Neural cell (in vitro differentiated cells): Measurements from ENCODE around the gene ITPK1. TPM values are rescaled to one million over a fixed set of nuclear protein-coding genes. Genes with fewer than 3 reads are reported as not detected.

Experiments used
- H2AFZ ChIP-seq: fragments of 200-600, 300-800 bp; sonication (generic), shearing (Covaris generic); 2 replicates; pipeline ENCODE4 v1.6.0; 2014; ENCODE audit warnings: low read depth, mild to moderate bottlenecking, antibody characterized with exemption, low read length, moderate library complexity
- H3F3A ChIP-seq: fragments of 200-600 bp; shearing (Covaris generic); 2 replicates; pipeline ENCODE4 v1.6.1; 2016; ENCODE audit warnings: mild to moderate bottlenecking, moderate library complexity, mixed read lengths, antibody characterized with exemption, low read length; ENCODE audit not compliant: insufficient read depth, poor library complexity, severe bottlenecking
- H3K27ac ChIP-seq: fragments of 200-600, 300-800 bp; sonication (generic), shearing (Covaris generic); 2 replicates; pipeline ENCODE4 v1.5.1; 2014; ENCODE audit warnings: mild to moderate bottlenecking, low read length, moderate library complexity
- H3K27me3 ChIP-seq: fragments of 300-800, 200-600 bp; sonication (generic), shearing (Covaris generic); 2 replicates; pipeline ENCODE4 v1.6.0; 2014; ENCODE audit warnings: mild to moderate bottlenecking, low read depth, low read length, moderate library complexity; ENCODE audit not compliant: insufficient read depth
- H3K36me3 ChIP-seq: fragments of 300-800, 200-600 bp; sonication (generic), shearing (Covaris generic); 2 replicates; pipeline ENCODE4 v1.5.1; 2014; ENCODE audit warnings: mild to moderate bottlenecking, antibody characterized with exemption, low read length, moderate library complexity; ENCODE audit not compliant: insufficient read depth
- H3K4me2 ChIP-seq: fragments of 300-800, 200-600 bp; sonication (generic), shearing (Covaris generic); 2 replicates; pipeline ENCODE4 v1.6.0; 2014; ENCODE audit warnings: mild to moderate bottlenecking, low read length
- H3K4me3 ChIP-seq: fragments of 300-800, 200-600 bp; sonication (generic), shearing (Covaris generic); 2 replicates; pipeline ENCODE4 v1.5.1; 2014; ENCODE audit warnings: mild to moderate bottlenecking, low read length, moderate library complexity
- H3K79me2 ChIP-seq: fragments of 200-600 bp; shearing (Covaris generic); replicated peaks from 2 replicates; pipeline ENCODE4 v1.6.0; 2014; ENCODE audit warnings: mild to moderate bottlenecking, low read length, moderate library complexity; ENCODE audit not compliant: insufficient read depth
- H3K9ac ChIP-seq: fragments of 300-800, 200-600 bp; sonication (generic), shearing (Covaris generic); 2 replicates; pipeline ENCODE4 v1.6.1; 2016; ENCODE audit warnings: mild to moderate bottlenecking, low read length, mixed read lengths
- H3K9me2 ChIP-seq: fragments of 200-600 bp; shearing (Covaris generic); 2 replicates; pipeline ENCODE4 v1.6.1; 2016; ENCODE audit warnings: mild to moderate bottlenecking, low read length, mixed read lengths; ENCODE audit not compliant: insufficient read depth
- H3K9me3 ChIP-seq: fragments of 200-600, 300-800 bp; sonication (generic), shearing (Covaris generic); 2 replicates; pipeline ENCODE4 v1.6.1; 2016; ENCODE audit warnings: mild to moderate bottlenecking, mixed run types, low read length, moderate library complexity, mixed read lengths
- H4K20me1 ChIP-seq: fragments of 200-600 bp; shearing (Covaris generic); 2 replicates; pipeline ENCODE4 v1.6.1; 2016; ENCODE audit warnings: mild to moderate bottlenecking, mixed run types; ENCODE audit not compliant: insufficient read depth
- CTCF ChIP-seq: fragments of 450-650 bp; IDR thresholded peaks from 2 replicates; pipeline ENCODE4 v1.5.1; 2014; ENCODE audit warnings: antibody characterized with exemption, mild to moderate bottlenecking, moderate library complexity; ENCODE audit not compliant: poor library complexity, severe bottlenecking
- EP300 ChIP-seq: fragments of 450-650 bp; conservative IDR thresholded peaks from 2 replicates; pipeline ENCODE4 v1.6.1; 2014; ENCODE audit warnings: antibody characterized with exemption, mild to moderate bottlenecking, moderate library complexity; ENCODE audit not compliant: poor library complexity, severe bottlenecking
- EZH2 ChIP-seq: fragments of 200-600, 300-800 bp; shearing (Covaris generic), sonication (generic); IDR thresholded peaks from 2 replicates; pipeline ENCODE4 v1.6.1; 2014; ENCODE audit warnings: antibody characterized with exemption, low read length, borderline replicate concordance, mild to moderate bottlenecking; ENCODE audit not compliant: insufficient read depth, poor library complexity, severe bottlenecking
- MXI1 ChIP-seq: fragments of 450-650 bp; conservative IDR thresholded peaks from 2 replicates; pipeline ENCODE4 v1.6.1; 2014; ENCODE audit warnings: antibody characterized with exemption, mild to moderate bottlenecking; ENCODE audit not compliant: poor library complexity, severe bottlenecking
- POLR2AphosphoS5 ChIP-seq: IDR thresholded peaks from 2 replicates; pipeline ENCODE4 v1.6.1; 2012
- RAD21 ChIP-seq: fragments of 450-650 bp; conservative IDR thresholded peaks from 2 replicates; pipeline ENCODE4 v1.6.1; 2014; ENCODE audit warnings: antibody characterized with exemption, mild to moderate bottlenecking, moderate library complexity
- REST ChIP-seq: IDR thresholded peaks from 2 replicates; pipeline ENCODE4 v1.6.1; 2012; ENCODE audit warnings: borderline replicate concordance
- SMC3 ChIP-seq: fragments of 450-650 bp; conservative IDR thresholded peaks from 2 replicates; pipeline ENCODE4 v1.6.1; 2014; ENCODE audit warnings: antibody characterized with exemption, mild to moderate bottlenecking, moderate library complexity; ENCODE audit not compliant: poor library complexity
- TAF1 ChIP-seq: IDR thresholded peaks from 2 replicates; pipeline ENCODE4 v1.6.1; 2012; ENCODE audit warnings: low read depth
- polyA plus RNA-seq: library from polyadenylated mRNA; depleted of rRNA; stranded (reverse); fragments of >200 nt; gene quantifications from 2 replicates; pipeline ENCODE4 v1.2.3, GENCODE V29; 2014

Gene ITPK1
- polyA plus RNA-seq, 1 donor from 2014 or later: 65.0 TPM

GRCh38 chr14:93024493-93024892 lies 91.2 kb downstream of the ITPK1 start:
- Histone ChIP-seq H2AFZ (no peak overlapping the region), H3K36me3 (no peaks in the 10 kb centered on the region), H3K27ac (no peak overlapping the region), H3F3A (no peaks in the 10 kb centered on the region), H3K9me2 (no peaks in the 10 kb centered on the region), H3K4me3 (no peak overlapping the region), H3K9ac (no peak overlapping the region), H4K20me1 (no peaks in the 10 kb centered on the region), H3K4me2 (no peak overlapping the region), H3K79me2 (no peaks in the 10 kb centered on the region), H3K9me3 (no peaks in the 10 kb centered on the region), H3K27me3 (no peaks in the 10 kb centered on the region)
- no peak for TF ChIP-seq EZH2
- TF ChIP-seq POLR2AphosphoS5: no peak
- TF ChIP-seq SMC3: no peak
- TF ChIP-seq TAF1: no peak
- no peak for TF ChIP-seq RAD21

- Histone ChIP-seq H3K79me2 (no peaks in the 10 kb centered on the region), H3K4me3 (no peak overlapping the region), H3K27me3 (no peaks in the 10 kb centered on the region), H3K27ac (peak overlapping the region; percentile 20), H3K9me2 (no peaks in the 10 kb centered on the region), H3K4me2 (no peak overlapping the region), H3K36me3 (no peaks in the 10 kb centered on the region), H3F3A (no peaks in the 10 kb centered on the region), H3K9ac (peak overlapping the region; percentile 31), H4K20me1 (no peaks in the 10 kb centered on the region), H3K9me3 (no peaks in the 10 kb centered on the region), H2AFZ (no peak overlapping the region)
- TF ChIP-seq POLR2AphosphoS5 (no peak), RAD21 (no peak), SMC3 (no peak), REST (no peak), TAF1 (no peak), CTCF (no peak), EZH2 (no peak), MXI1 (no peak), EP300 (no peak)
These were observed 91.8 kb downstream of the ITPK1 start for GRCh38 chr14:93023802-93024434.
